Islet precursor cell (in vitro differentiated cells): ENCODE results near the gene MICU2.
A peak's percentile ranks its signal among the peaks of the same experiment; 100 is the strongest.

ENCODE experiments used
- DNase-seq: peaks from one replicate; pipeline ENCODE4 v3.0.0-alpha.2; 2018

The MICU2 gene, protein sequence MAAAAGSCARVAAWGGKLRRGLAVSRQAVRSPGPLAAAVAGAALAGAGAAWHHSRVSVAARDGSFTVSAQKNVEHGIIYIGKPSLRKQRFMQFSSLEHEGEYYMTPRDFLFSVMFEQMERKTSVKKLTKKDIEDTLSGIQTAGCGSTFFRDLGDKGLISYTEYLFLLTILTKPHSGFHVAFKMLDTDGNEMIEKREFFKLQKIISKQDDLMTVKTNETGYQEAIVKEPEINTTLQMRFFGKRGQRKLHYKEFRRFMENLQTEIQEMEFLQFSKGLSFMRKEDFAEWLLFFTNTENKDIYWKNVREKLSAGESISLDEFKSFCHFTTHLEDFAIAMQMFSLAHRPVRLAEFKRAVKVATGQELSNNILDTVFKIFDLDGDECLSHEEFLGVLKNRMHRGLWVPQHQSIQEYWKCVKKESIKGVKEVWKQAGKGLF

GRCh38 chr13:21603531-21604448, at the start of gene MICU2:
Gene MICU2 (minus strand): TSS chr13:21604170. CDS start chr13:21604148, 22 bp downstream.
- peak; percentile 98 for DNase-seq

GRCh38 chr13:21641629-21642028, 37.7 kb upstream of the MICU2 start:
- no peak for DNase-seq

- no peak for DNase-seq
Measured at GRCh38 chr13:21639561-21639960, 35.6 kb upstream of the MICU2 start.

- no peak for DNase-seq
Measured at GRCh38 chr13:21638319-21639282, 34.6 kb upstream of the MICU2 start.

GRCh38 chr13:21637296-21637695, 33.3 kb upstream of the MICU2 start:
- DNase-seq = no peak

- DNase-seq = no peak
Measured at GRCh38 chr13:21636656-21637055, 32.7 kb upstream of the MICU2 start.

DNA sequence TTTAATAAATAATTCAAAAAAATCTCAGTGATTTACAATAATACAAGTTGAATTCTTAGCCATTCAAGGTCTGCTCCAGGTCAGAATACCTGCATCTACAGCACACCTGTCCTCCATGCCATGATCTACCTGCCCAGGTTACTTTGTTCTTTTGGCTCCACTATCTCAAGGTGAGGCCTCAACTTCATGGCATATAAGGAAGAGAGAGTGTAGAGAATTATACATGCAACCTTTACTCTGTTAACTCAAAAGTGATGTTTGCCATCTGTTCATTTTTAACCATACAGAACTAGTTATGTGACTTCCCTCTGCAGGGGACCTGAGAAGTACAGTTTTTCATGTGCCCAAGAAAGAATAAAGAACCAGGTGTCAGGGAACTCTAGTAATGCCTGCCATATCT, 28.2 kb upstream of the MICU2 start:
- no peak for DNase-seq

GRCh38 chr13:21625366-21625765, 21.4 kb upstream of the MICU2 start:
- no peak for DNase-seq

- peak; percentile 64 for DNase-seq
Measured at GRCh38 chr13:21620861-21621260, 16.9 kb upstream of the MICU2 start.

DNA sequence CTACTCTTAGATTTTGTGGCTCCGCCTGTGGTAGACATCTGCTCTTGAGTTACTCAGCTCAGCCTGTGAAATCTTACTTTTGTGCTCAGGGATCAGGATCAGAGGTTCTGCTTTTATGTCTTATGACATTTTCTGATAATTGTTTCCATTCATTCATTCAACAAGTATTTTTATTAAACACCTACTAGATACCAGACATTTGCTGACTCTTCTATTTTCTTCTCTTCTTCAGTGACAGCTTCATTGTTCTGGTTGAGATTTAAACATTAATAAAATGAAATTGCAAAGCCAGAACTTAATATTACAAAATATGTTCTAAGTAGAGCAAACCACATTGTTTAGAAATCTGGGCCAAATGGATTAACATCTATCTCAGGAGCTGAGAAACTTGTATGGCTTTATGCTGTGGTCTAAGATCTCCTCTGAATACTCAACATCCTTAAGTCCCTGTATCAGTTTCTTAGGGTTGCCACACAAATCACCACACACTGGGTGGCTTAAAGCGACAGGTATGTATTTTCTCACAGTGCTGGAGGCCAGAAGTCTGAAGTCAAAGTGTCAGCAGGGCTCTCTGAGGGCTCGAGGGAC, 15.8 kb upstream of the MICU2 start:
- DNase-seq = no peak

DNA sequence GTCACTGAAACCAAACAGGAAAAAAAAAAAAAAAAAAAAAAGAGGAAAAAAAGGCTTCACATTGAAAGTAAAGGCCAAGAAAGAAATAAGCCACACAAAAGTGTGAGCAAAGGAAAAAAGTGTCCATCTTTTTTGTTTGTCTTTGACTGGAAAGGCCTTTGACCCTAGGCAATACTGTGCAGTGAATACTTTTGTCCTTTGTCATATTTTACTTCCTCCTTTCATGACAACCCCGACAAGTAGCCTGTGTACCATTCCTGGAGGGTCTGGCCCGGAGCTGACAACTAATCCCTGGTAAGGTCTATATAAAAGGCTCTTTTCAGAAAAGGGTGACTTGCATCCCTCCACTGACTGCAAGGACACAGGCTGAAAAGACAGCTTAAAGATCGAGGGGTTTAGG, 12.9 kb upstream of the MICU2 start:
- DNase-seq = peak; percentile 69

GRCh38 chr13:21616205-21616866, 12.4 kb upstream of the MICU2 start:
- no peak for DNase-seq

GRCh38 chr13:21615427-21615826, 11.5 kb upstream of the MICU2 start:
- DNase-seq = no peak

GRCh38 chr13:21613791-21614190, 9.8 kb upstream of the MICU2 start:
- DNase-seq = no peak

DNA sequence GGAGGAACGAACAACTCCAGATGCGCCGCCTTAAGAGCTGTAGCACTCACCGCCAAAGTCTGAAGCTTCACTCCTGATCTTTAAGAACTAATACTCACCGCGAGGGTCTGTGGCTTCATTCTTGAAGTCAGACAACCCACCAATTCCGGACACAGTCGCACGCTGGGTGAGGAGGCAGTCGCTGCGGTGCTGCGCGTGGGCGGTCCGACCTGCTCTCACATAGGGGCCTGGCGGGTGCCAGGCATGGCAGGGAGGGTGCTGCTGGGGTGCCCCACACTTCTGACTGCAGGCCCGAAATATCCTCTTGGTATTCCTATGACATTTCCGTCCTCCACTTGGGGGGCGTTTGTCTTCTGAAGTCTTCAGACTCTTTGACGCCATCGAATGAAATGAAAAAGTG, 7.4 kb upstream of the MICU2 start:
- DNase-seq = no peak

GRCh38 chr13:21610687-21611086, 6.7 kb upstream of the MICU2 start:
- no peak for DNase-seq

GRCh38 chr13:21608961-21609360, 5.0 kb upstream of the MICU2 start:
- DNase-seq = no peak

GRCh38 chr13:21606796-21607195, 2.8 kb upstream of the MICU2 start:
- DNase-seq = no peak

GRCh38 chr13:21606251-21606650, 2.3 kb upstream of the MICU2 start:
- DNase-seq = no peak

GRCh38 chr13:21596722-21597121, 7.2 kb downstream of the MICU2 start:
- DNase-seq = no peak

GRCh38 chr13:21595546-21595822, 8.5 kb downstream of the MICU2 start:
- no peak for DNase-seq
